ENCODE data around the gene GPR78.

GPR78 gene

GRCh38 chr4:8552581-8553205 is 27.5 kb upstream of the GPR78 start:
- CTCF ChIA-PET = no interaction called here
- no peaks in the 10 kb centered on the region for H3K36me3 ChIP-seq (ENCODE audit: control insufficient read depth in 2 of 2, insufficient read depth in 1 of 2, low read length in 2 of 2)
- POLR2A ChIA-PET = no interaction called here

More at GRCh38 chr4:8552581-8553205, 27.5 kb upstream of the GPR78 start:
- TF ChIP-seq, protein P1, sequence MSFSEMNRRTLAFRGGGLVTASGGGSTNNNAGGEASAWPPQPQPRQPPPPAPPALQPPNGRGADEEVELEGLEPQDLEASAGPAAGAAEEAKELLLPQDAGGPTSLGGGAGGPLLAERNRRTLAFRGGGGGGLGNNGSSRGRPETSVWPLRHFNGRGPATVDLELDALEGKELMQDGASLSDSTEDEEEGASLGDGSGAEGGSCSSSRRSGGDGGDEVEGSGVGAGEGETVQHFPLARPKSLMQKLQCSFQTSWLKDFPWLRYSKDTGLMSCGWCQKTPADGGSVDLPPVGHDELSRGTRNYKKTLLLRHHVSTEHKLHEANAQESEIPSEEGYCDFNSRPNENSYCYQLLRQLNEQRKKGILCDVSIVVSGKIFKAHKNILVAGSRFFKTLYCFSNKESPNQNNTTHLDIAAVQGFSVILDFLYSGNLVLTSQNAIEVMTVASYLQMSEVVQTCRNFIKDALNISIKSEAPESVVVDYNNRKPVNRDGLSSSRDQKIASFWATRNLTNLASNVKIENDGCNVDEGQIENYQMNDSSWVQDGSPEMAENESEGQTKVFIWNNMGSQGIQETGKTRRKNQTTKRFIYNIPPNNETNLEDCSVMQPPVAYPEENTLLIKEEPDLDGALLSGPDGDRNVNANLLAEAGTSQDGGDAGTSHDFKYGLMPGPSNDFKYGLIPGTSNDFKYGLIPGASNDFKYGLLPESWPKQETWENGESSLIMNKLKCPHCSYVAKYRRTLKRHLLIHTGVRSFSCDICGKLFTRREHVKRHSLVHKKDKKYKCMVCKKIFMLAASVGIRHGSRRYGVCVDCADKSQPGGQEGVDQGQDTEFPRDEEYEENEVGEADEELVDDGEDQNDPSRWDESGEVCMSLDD (tag by site-specific recombination; IDR thresholded peaks at IDR 0.05) = no peak
- TF ChIP-seq ZNF391 (tag by site-specific recombination; IDR thresholded peaks at IDR 0.05; ENCODE audit: borderline replicate concordance, low read depth) (no peak), ZNF114 (tag by site-specific recombination; IDR thresholded peaks at IDR 0.05) (no peak), REPIN1 (tag by site-specific recombination; IDR thresholded peaks at IDR 0.05; ENCODE audit: low read depth) (no peak), ZFP37 (tag by site-specific recombination; IDR thresholded peaks at IDR 0.05) (no peak), ZNF19 (tag by site-specific recombination; IDR thresholded peaks at IDR 0.05; ENCODE audit: low read depth) (no peak), ZEB2 (tag by site-specific recombination; IDR thresholded peaks at IDR 0.05) (no peak), MZF1 (tag by site-specific recombination; IDR thresholded peaks at IDR 0.05; ENCODE audit: borderline replicate concordance) (no peak), OVOL3 (tag by site-specific recombination; IDR thresholded peaks at IDR 0.05) (no peak), ZNF423 (tag by site-specific recombination; IDR thresholded peaks at IDR 0.05) (no peak), ZXDB (tag by site-specific recombination; IDR thresholded peaks at IDR 0.05) (no peak), KLF8 (tag by site-specific recombination; IDR thresholded peaks at IDR 0.05) (no peak), SP7 (tag by site-specific recombination; IDR thresholded peaks at IDR 0.05) (no peak), ZNF280C (tag by site-specific recombination; IDR thresholded peaks at IDR 0.05) (no peak), ZNF155 (tag by site-specific recombination; IDR thresholded peaks at IDR 0.05) (no peak), ZFP69B (tag by site-specific recombination; IDR thresholded peaks at IDR 0.05) (no peak), SCRT2 (tag by site-specific recombination; IDR thresholded peaks at IDR 0.05) (no peak)
- TF ChIP-seq, protein P2, sequence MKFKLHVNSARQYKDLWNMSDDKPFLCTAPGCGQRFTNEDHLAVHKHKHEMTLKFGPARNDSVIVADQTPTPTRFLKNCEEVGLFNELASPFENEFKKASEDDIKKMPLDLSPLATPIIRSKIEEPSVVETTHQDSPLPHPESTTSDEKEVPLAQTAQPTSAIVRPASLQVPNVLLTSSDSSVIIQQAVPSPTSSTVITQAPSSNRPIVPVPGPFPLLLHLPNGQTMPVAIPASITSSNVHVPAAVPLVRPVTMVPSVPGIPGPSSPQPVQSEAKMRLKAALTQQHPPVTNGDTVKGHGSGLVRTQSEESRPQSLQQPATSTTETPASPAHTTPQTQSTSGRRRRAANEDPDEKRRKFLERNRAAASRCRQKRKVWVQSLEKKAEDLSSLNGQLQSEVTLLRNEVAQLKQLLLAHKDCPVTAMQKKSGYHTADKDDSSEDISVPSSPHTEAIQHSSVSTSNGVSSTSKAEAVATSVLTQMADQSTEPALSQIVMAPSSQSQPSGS (tag by site-specific recombination; IDR thresholded peaks at IDR 0.05; ENCODE audit: low read depth) = no peak
- TF ChIP-seq, protein P3, sequence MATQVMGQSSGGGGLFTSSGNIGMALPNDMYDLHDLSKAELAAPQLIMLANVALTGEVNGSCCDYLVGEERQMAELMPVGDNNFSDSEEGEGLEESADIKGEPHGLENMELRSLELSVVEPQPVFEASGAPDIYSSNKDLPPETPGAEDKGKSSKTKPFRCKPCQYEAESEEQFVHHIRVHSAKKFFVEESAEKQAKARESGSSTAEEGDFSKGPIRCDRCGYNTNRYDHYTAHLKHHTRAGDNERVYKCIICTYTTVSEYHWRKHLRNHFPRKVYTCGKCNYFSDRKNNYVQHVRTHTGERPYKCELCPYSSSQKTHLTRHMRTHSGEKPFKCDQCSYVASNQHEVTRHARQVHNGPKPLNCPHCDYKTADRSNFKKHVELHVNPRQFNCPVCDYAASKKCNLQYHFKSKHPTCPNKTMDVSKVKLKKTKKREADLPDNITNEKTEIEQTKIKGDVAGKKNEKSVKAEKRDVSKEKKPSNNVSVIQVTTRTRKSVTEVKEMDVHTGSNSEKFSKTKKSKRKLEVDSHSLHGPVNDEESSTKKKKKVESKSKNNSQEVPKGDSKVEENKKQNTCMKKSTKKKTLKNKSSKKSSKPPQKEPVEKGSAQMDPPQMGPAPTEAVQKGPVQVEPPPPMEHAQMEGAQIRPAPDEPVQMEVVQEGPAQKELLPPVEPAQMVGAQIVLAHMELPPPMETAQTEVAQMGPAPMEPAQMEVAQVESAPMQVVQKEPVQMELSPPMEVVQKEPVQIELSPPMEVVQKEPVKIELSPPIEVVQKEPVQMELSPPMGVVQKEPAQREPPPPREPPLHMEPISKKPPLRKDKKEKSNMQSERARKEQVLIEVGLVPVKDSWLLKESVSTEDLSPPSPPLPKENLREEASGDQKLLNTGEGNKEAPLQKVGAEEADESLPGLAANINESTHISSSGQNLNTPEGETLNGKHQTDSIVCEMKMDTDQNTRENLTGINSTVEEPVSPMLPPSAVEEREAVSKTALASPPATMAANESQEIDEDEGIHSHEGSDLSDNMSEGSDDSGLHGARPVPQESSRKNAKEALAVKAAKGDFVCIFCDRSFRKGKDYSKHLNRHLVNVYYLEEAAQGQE (tag by site-specific recombination; IDR thresholded peaks at IDR 0.05) = no peak
- H3K27ac ChIP-seq (ENCODE audit: extremely low read depth, low read depth, low read length) = no peak overlapping the region
- no peaks in the 10 kb centered on the region for H3K4me1 ChIP-seq (ENCODE audit: control insufficient read depth, insufficient read depth, low read length)
- H3K4me3 ChIP-seq (ENCODE audit: low read depth, low read length) = no peak overlapping the region
- H3K9me3 ChIP-seq (ENCODE audit: control insufficient read depth, insufficient read depth, low read depth, low read length) = no peaks in the 10 kb centered on the region

Measured in HEK293 (cell line).